K562 (cell line): ENCODE data around the gene TSPAN14. TPM values are rescaled to one million over a fixed set of nuclear protein-coding genes. Genes with fewer than 3 reads are reported as not detected.

Source experiments
- CBFA2T2 ChIP-seq: fragments of 450-650 bp; conservative IDR thresholded peaks from 2 replicates; pipeline ENCODE4 v1.6.1; 2017; ENCODE audit warnings: mild to moderate bottlenecking
- CTBP1 ChIP-seq: fragments of 450-650 bp; IDR thresholded peaks from 2 replicates; pipeline ENCODE4 v1.6.1; 2016; ENCODE audit warnings: borderline replicate concordance
- EGR1 ChIP-seq: fragments of 450-650 bp; conservative IDR thresholded peaks from 2 replicates; pipeline ENCODE4 v1.6.1; 2017; ENCODE audit warnings: mild to moderate bottlenecking
- GABPB1 ChIP-seq: sonication (generic); formaldehyde crosslinking; IDR thresholded peaks from 2 replicates; pipeline ENCODE4 v1.8.0; 2022; ENCODE audit warnings: mild to moderate bottlenecking, missing genetic modification reagents
- MEIS2 ChIP-seq: fragments of 450-650 bp; IDR thresholded peaks from 2 replicates; pipeline ENCODE4 v1.6.1; 2014; ENCODE audit warnings: mild to moderate bottlenecking; ENCODE audit not compliant: partially characterized antibody
- MTA1 ChIP-seq: fragments of 450-650 bp; IDR thresholded peaks from 2 replicates; pipeline ENCODE4 v1.6.1; 2017; ENCODE audit warnings: borderline replicate concordance
- PKNOX1 ChIP-seq: fragments of 450-650 bp; IDR thresholded peaks from 2 replicates; pipeline ENCODE4 v1.6.1; 2016
- POU5F1 ChIP-seq: fragments of 150-350 bp; IDR thresholded peaks from 2 replicates; pipeline ENCODE4 v1.6.1; 2014; ENCODE audit warnings: borderline replicate concordance, low read length, low read depth, mild to moderate bottlenecking; ENCODE audit not compliant: partially characterized antibody
- SMARCE1 ChIP-seq: fragments of 450-650 bp; IDR thresholded peaks from 2 replicates; pipeline ENCODE4 v1.7.1; 2016; ENCODE audit warnings: mild to moderate bottlenecking
- TSC22D4 ChIP-seq: fragments of 450-650 bp; IDR thresholded peaks from 2 replicates; pipeline ENCODE4 v1.6.1; 2016; ENCODE audit warnings: missing genetic modification characterization, missing biosample characterization, control low read depth
- ZBTB12 ChIP-seq: fragments of 250-450 bp; sonication (Bioruptor Pico); IDR thresholded peaks from 2 replicates; pipeline ENCODE4 v1.4.0; 2020
- polyA plus RNA-seq, 8 experiments: library from polyadenylated mRNA; depleted of rRNA in 4 of 8; stranded (reverse) in 5 of 8; unstranded in 3 of 8; fragments of >200 nt; fragmentation: Nextera tagmentation in 2 of 8; fragmentation: Illumina TruSeq in 1 of 8; extraction: Ambion mirVana in 2 of 8; extraction: Trizol in 1 of 8; gene quantifications; 2 replicates each; pipeline versions ENCODE4 v1.2.1 to v1.2.3, GENCODE V29; 2011 to 2014; ENCODE audit warnings: inconsistent platforms in 1 of 8, missing spikeins in 1 of 8
- total RNA-seq, 7 experiments: library from RNA; depleted of rRNA in 6 of 7; stranded (reverse); fragments of >200 nt in 6 of 7; fragmentation: Illumina TruSeq in 2 of 7; extraction: Trizol in 2 of 7; gene quantifications; 2 replicates each; pipeline versions ENCODE4 v1.2.1 to v1.2.3, GENCODE V29; 2011 to 2021; ENCODE audit warnings: low replicate concordance in 1 of 7
- TF ChIP-seq, protein P1 (sequence below): fragments of 200-800 bp; sonication (Bioruptor generic); IDR thresholded peaks from 2 replicates; pipeline ENCODE4 v1.6.1; 2017; ENCODE audit warnings: missing genetic modification characterization, missing compliant biosample characterization

Gene TSPAN14
- total and polyA plus RNA-seq, 9 of the 15 experiments (the other 6 are each of a cell fraction or from before 2014, with no cell fraction given), result 5.8 to 92.9 (median 23.3) TPM

- TF ChIP-seq, protein P1, sequence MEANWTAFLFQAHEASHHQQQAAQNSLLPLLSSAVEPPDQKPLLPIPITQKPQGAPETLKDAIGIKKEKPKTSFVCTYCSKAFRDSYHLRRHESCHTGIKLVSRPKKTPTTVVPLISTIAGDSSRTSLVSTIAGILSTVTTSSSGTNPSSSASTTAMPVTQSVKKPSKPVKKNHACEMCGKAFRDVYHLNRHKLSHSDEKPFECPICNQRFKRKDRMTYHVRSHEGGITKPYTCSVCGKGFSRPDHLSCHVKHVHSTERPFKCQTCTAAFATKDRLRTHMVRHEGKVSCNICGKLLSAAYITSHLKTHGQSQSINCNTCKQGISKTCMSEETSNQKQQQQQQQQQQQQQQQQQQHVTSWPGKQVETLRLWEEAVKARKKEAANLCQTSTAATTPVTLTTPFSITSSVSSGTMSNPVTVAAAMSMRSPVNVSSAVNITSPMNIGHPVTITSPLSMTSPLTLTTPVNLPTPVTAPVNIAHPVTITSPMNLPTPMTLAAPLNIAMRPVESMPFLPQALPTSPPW (CRISPR knock-in tag), result peak; percentile 62; the same call in 1 of the 2 replicates
- no peak for TF ChIP-seq ZBTB12
- TF ChIP-seq MEIS2, result peak; percentile 20
- no peak for TF ChIP-seq GABPB1 (CRISPR knock-in tag)
- no peak for TF ChIP-seq EGR1
- TF ChIP-seq TSC22D4, result no peak
- TF ChIP-seq PKNOX1, result peak; percentile 41; the same call in 1 of the 2 replicates
- TF ChIP-seq POU5F1, result no peak
- TF ChIP-seq CBFA2T2, result peak; percentile 77
- TF ChIP-seq SMARCE1, result peak; percentile 72; the same call in 1 of the 2 replicates
- TF ChIP-seq CTBP1, result no peak
- no peak for TF ChIP-seq MTA1
Measured at GRCh38 chr10:80414142-80414895, 39.8 kb upstream of the TSPAN14 start (continued).
